Keratinocyte (primary cell): ENCODE measurements around the gene ECT2L. TPM values are rescaled to one million over a fixed set of nuclear protein-coding genes. Genes with fewer than 3 reads are reported as not detected.

ENCODE experiments used
- DNase-seq: peaks from one replicate; pipeline ENCODE4 v3.0.0-alpha.2; 2011; ENCODE audit warnings: low read depth, missing footprints, low spot score
- FAIRE-seq: peaks from 2 replicates; lab custom pipeline; 2011; peaks lifted over from hg19 to GRCh38; lab: Jason Lieb, UNC
- H2AFZ ChIP-seq: 2 replicates; pipeline ENCODE4 v1.6.0; 2012; ENCODE audit warnings: low read length, control low read depth, inconsistent platforms; ENCODE audit not compliant: control insufficient read depth
- H3K27ac ChIP-seq: 2 replicates; pipeline ENCODE4 v1.5.1; 2011; ENCODE audit warnings: low read length; ENCODE audit not compliant: control insufficient read depth, insufficient read depth
- H3K27me3 ChIP-seq: 3 replicates; pipeline ENCODE4 v1.6.0; 2011; ENCODE audit warnings: low read length; ENCODE audit not compliant: control insufficient read depth, insufficient read depth; ENCODE audit errors: extremely low read depth
- H3K36me3 ChIP-seq, 2 experiments: 2 replicates in 1 of 2; 3 replicates in 1 of 2; pipeline ENCODE4 v1.5.1; 2011; ENCODE audit warnings: low read length in 2 of 2, mild to moderate bottlenecking in 1 of 2; ENCODE audit not compliant: control insufficient read depth in 2 of 2, insufficient read depth in 2 of 2; ENCODE audit errors: extremely low read depth in 1 of 2
- H3K4me1 ChIP-seq: 3 replicates; pipeline ENCODE4 v1.5.1; 2011; ENCODE audit warnings: low read length; ENCODE audit not compliant: control insufficient read depth, insufficient read depth; ENCODE audit errors: extremely low read depth
- H3K4me2 ChIP-seq: 3 replicates; pipeline ENCODE4 v1.6.0; 2011; ENCODE audit warnings: low read depth, low read length; ENCODE audit not compliant: control insufficient read depth, insufficient read depth; ENCODE audit errors: extremely low read depth
- H3K4me3 ChIP-seq, 3 experiments: fragments of 200-600 bp in 1 of 3; sonication (generic) in 1 of 3; 2 replicates in 2 of 3; 3 replicates in 1 of 3; pipeline ENCODE4 v1.5.1; 2011 to 2016; ENCODE audit warnings: low read length in 3 of 3, mild to moderate bottlenecking in 3 of 3, control low read depth in 2 of 3, inconsistent platforms in 1 of 3, low read depth in 1 of 3, mixed read lengths in 1 of 3, mixed run types in 1 of 3, moderate library complexity in 1 of 3; ENCODE audit not compliant: control insufficient read depth in 2 of 3, insufficient read depth in 2 of 3; ENCODE audit errors: extremely low read depth in 1 of 3
- H3K79me2 ChIP-seq: 2 replicates; pipeline ENCODE4 v1.6.0; 2012; ENCODE audit warnings: low read length; ENCODE audit not compliant: control insufficient read depth, insufficient read depth
- H3K9ac ChIP-seq: 3 replicates; pipeline ENCODE4 v1.6.0; 2011; ENCODE audit warnings: low read length; ENCODE audit not compliant: control insufficient read depth, insufficient read depth; ENCODE audit errors: extremely low read depth
- H3K9me1 ChIP-seq: 3 replicates; pipeline ENCODE4 v1.6.0; 2011; ENCODE audit warnings: low read length; ENCODE audit not compliant: control insufficient read depth, insufficient read depth; ENCODE audit errors: extremely low read depth
- H3K9me3 ChIP-seq: 2 replicates; pipeline ENCODE4 v1.5.1; 2012; ENCODE audit warnings: low read depth, low read length; ENCODE audit not compliant: control insufficient read depth
- H4K20me1 ChIP-seq: 3 replicates; pipeline ENCODE4 v1.6.0; 2011; ENCODE audit warnings: low read length; ENCODE audit not compliant: control insufficient read depth, insufficient read depth; ENCODE audit errors: extremely low read depth
- CTCF ChIP-seq, 3 experiments: IDR thresholded peaks in 1 of 3; conservative IDR thresholded peaks in 1 of 3; optimal IDR thresholded peaks in 1 of 3; 2 replicates in 2 of 3; 3 replicates in 1 of 3; pipeline versions ENCODE3 to v1.5.1; 2011; ENCODE audit warnings: low read length in 3 of 3, mild to moderate bottlenecking in 3 of 3, moderate library complexity in 2 of 3, control low read depth in 1 of 3, inconsistent platforms in 1 of 3; ENCODE audit not compliant: insufficient read depth in 2 of 3; ENCODE audit errors: extremely low read depth in 1 of 3
- EZH2 ChIP-seq: IDR thresholded peaks from one replicate; pipeline ENCODE4 v1.6.1; 2012; ENCODE audit warnings: inconsistent platforms, mild to moderate bottlenecking, low read length, moderate library complexity
- dilution Hi-C: fragments of 300-500 bp; cut with MboI; formaldehyde crosslinking; loops from one replicate; pipeline ENCODE4 v1.7.0; 2020; ENCODE audit warnings: low sequenced_read_pairs; ENCODE audit not compliant: extremely low pct_ligation_motif_present
- polyA plus RNA-seq, 5 experiments: library from polyadenylated mRNA; depleted of rRNA in 3 of 5; stranded (reverse) in 3 of 5; stranded (forward) in 1 of 5; unstranded in 1 of 5; fragments of >200 nt; gene quantifications; 1 replicate in 1 of 5; 2 replicates in 3 of 5; 3 replicates in 1 of 5; pipeline versions ENCODE4 v1.2.1 to v1.2.3, GENCODE V29; 2011 to 2012; ENCODE audit warnings: missing spikeins in 2 of 5, low read depth in 1 of 5, low replicate concordance in 1 of 5

The ECT2L gene
- polyA plus RNA-seq, 1 donor (not counting 4 experiments of a cell fraction or from before 2014, with no cell fraction given): 0.01 TPM

DNA sequence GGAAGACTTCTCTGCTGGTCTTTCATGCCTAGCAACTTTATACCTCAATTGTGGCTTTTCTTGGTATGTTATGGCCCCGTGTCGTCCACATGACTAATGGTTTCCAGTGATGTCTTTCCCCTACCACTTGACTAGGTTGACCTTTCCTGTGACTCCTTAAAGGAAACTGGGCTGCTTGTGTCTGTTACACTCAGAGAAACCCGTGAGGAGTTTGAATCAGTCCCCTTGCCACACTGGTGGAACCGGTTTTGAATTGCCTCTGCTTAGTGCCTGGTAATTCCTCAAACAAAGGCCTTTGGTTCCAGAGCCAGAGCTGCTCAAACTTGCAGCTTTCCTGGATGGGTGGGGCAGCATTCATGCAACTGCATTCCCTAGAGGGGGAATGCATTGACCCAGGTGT, 21.9 kb downstream of the ECT2L start:
- H3K9me1 ChIP-seq: no peaks in the 10 kb centered on the region
- no peak for TF ChIP-seq CTCF (optimal IDR thresholded peaks at IDR 0.05 in 1 of 3, IDR thresholded peaks at IDR 0.05 in 1 of 3, conservative IDR thresholded peaks at IDR 0.05 in 1 of 3; ENCODE audit: extremely low read depth in 1 of 3, insufficient read depth in 2 of 3, low read length in 3 of 3)
- DNase-seq: peak; percentile 98
- no peak overlapping the region for H3K4me3 ChIP-seq
- peak overlapping the region; percentile 99 for H3K27ac ChIP-seq
- dilution Hi-C loops: no loop called here
- FAIRE-seq: peak; percentile 95
- H3K79me2 ChIP-seq: no peaks in the 10 kb centered on the region
- no peaks in the 10 kb centered on the region for H4K20me1 ChIP-seq
- H3K9ac ChIP-seq: peak overlapping the region; percentile 80
- peak overlapping the region; percentile 76 for H3K4me2 ChIP-seq
- H3K9me3 ChIP-seq: no peaks in the 10 kb centered on the region
- no peaks in the 10 kb centered on the region for H3K27me3 ChIP-seq
- H3K4me1 ChIP-seq: peaks cover 52% of the 10 kb centered on the region
- H3K36me3 ChIP-seq: no peaks in the 10 kb centered on the region
- no peak overlapping the region for H2AFZ ChIP-seq

DNA sequence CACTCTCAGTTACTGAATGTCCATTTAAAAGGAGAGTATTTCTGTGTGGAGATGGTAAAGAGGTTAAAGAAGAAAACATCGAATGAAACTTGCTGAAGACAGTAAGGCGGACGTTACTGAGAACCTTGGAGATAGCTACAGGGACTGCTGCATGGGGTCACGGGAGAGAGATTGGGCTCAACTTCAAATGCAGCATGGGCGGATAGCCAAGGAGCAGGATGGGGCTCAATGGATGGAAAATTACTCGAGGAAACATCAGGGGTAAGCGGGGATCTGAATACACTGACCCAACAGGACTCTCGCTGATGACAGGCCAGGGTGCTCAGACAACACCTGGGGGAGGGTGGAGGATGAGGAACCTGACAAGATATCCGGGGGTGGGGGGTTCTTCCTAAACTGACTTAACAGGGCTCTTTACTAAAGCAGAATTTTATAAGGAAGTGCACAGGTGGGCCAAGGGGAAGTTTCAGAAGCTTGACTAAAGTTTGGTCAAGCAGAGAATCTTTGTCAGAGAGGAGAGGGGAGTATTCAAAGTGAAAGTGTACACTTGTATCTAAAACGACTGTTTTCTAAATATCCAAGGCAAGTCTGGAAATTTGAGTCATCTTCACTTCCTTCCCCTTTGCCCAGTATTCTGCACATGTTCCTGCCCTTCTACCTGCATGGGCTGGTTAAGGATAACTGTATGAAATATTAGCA, 22.8 kb downstream of the ECT2L start:
- Histone ChIP-seq H3K27ac (peak overlapping the region; percentile 99), H3K9me3 (no peaks in the 10 kb centered on the region), H3K9ac (peak overlapping the region; percentile 80), H3K4me1 (peaks cover 52% of the 10 kb centered on the region), H3K36me3 (no peaks in the 10 kb centered on the region), H3K4me2 (peak overlapping the region; percentile 76), H2AFZ (peak overlapping the region; percentile 80), H3K79me2 (no peaks in the 10 kb centered on the region), H3K27me3 (no peaks in the 10 kb centered on the region), H3K4me3 (peak overlapping the region in 2 of 3 experiments; percentile 9 to 19), H4K20me1 (no peaks in the 10 kb centered on the region), H3K9me1 (no peaks in the 10 kb centered on the region)
- TF ChIP-seq CTCF (optimal IDR thresholded peaks at IDR 0.05 in 1 of 3, IDR thresholded peaks at IDR 0.05 in 1 of 3, conservative IDR thresholded peaks at IDR 0.05 in 1 of 3; ENCODE audit: extremely low read depth in 1 of 3, insufficient read depth in 2 of 3, low read length in 3 of 3) (no peak), EZH2 (no peak)
- dilution Hi-C loops: no loop called here
- DNase-seq: no peak
- FAIRE-seq: no peak
